GM23338 (cell line): ENCODE data around the gene AP1S3. TPM values are rescaled to one million over a fixed set of nuclear protein-coding genes. Genes with fewer than 3 reads are reported as not detected.

Experiments used
- ATAC-seq: fragments of 200-7000 bp; cut with Tn5 transposase; 3 replicates; pipeline ENCODE4 v1.9.1; 2020
- DNase-seq: peaks from one replicate; pipeline ENCODE4 v3.0.0-alpha.2; 2015; ENCODE audit warnings: low spot score
- H2AFZ ChIP-seq: fragments of 200-600 bp; sonication (generic); 2 replicates; pipeline ENCODE4 v1.8.0; 2016; ENCODE audit warnings: antibody characterized with exemption, mild to moderate bottlenecking, moderate library complexity
- H3F3A ChIP-seq: fragments of 200-600 bp; sonication (generic); replicated peaks from 2 replicates; pipeline ENCODE4 v1.8.0; 2017; ENCODE audit warnings: antibody characterized with exemption, mixed run types, low read depth
- H3K27ac ChIP-seq: fragments of 200-600 bp; sonication (generic); 2 replicates; pipeline ENCODE4 v1.6.1; 2016; ENCODE audit warnings: low read depth
- H3K27me3 ChIP-seq: fragments of 200-600 bp; sonication (generic); 2 replicates; pipeline ENCODE4 v1.8.0; 2016; ENCODE audit warnings: mild to moderate bottlenecking, mixed run types, moderate library complexity; ENCODE audit not compliant: insufficient read depth
- H3K36me3 ChIP-seq: fragments of 200-600 bp; sonication (generic); 2 replicates; pipeline ENCODE4 v1.8.0; 2016; ENCODE audit warnings: mild to moderate bottlenecking; ENCODE audit not compliant: insufficient read depth
- H3K4me1 ChIP-seq: fragments of 200-600 bp; sonication (generic); 2 replicates; pipeline ENCODE4 v1.8.0; 2016; ENCODE audit warnings: mild to moderate bottlenecking, moderate library complexity; ENCODE audit not compliant: insufficient read depth
- H3K4me2 ChIP-seq: fragments of 200-600 bp; sonication (generic); 2 replicates; pipeline ENCODE4 v1.7.1; 2017; ENCODE audit warnings: mixed run types
- H3K4me3 ChIP-seq: fragments of 200-600 bp; sonication (generic); 2 replicates; pipeline ENCODE4 v1.6.1; 2016; ENCODE audit warnings: mixed run types
- H3K79me2 ChIP-seq: fragments of 200-600 bp; sonication (generic); replicated peaks from 2 replicates; pipeline ENCODE4 v1.8.0; 2017; ENCODE audit warnings: mild to moderate bottlenecking; ENCODE audit not compliant: insufficient read depth
- H3K9me2 ChIP-seq: fragments of 200-600 bp; sonication (generic); 2 replicates; pipeline ENCODE4 v1.8.0; 2017; ENCODE audit not compliant: insufficient read depth
- H4K20me1 ChIP-seq: fragments of 200-600 bp; sonication (generic); replicated peaks from 2 replicates; pipeline ENCODE4 v1.8.0; 2017; ENCODE audit warnings: mild to moderate bottlenecking; ENCODE audit not compliant: insufficient read depth
- H3K27ac Mint-ChIP-seq: 2 replicates; pipeline ENCODE4 v1.8.0; 2020; ENCODE audit warnings: inconsistent platforms, mild to moderate bottlenecking, moderate library complexity, mixed read lengths
- H3K27me3 Mint-ChIP-seq: 3 replicates; pipeline ENCODE4 v1.8.0; 2022; ENCODE audit warnings: low read depth, mild to moderate bottlenecking, moderate library complexity, mixed read lengths, inconsistent platforms; ENCODE audit not compliant: insufficient read depth, poor library complexity
- H3K36me3 Mint-ChIP-seq: 3 replicates; pipeline ENCODE4 v1.8.0; 2021; ENCODE audit warnings: low read depth, mild to moderate bottlenecking, inconsistent platforms, moderate library complexity, mixed read lengths
- H3K4me1 Mint-ChIP-seq: 3 replicates; pipeline ENCODE4 v1.8.0; 2020; ENCODE audit warnings: mild to moderate bottlenecking, inconsistent platforms, mixed read lengths
- H3K4me3 Mint-ChIP-seq: 3 replicates; pipeline ENCODE4 v1.8.0; 2021; ENCODE audit warnings: moderate library complexity, mild to moderate bottlenecking, inconsistent platforms, mixed read lengths
- H3K9me3 Mint-ChIP-seq: 3 replicates; pipeline ENCODE4 v1.8.0; 2020; ENCODE audit warnings: moderate library complexity, mild to moderate bottlenecking, inconsistent platforms, mixed read lengths
- CREB1 ChIP-seq: fragments of 250-450 bp; sonication (Bioruptor Pico); IDR thresholded peaks from 2 replicates; pipeline ENCODE4 v1.5.0; 2020; ENCODE audit warnings: low read depth, mild to moderate bottlenecking, moderate library complexity
- CTCF ChIP-seq, 2 experiments: fragments of 200-600 bp in 1 of 2; sonication (generic) in 1 of 2; conservative IDR thresholded peaks; 2 replicates each; pipeline versions ENCODE4 v1.5.1 to v1.6.1; 2016 to 2017; ENCODE audit warnings: antibody characterized with exemption in 2 of 2, low read depth in 2 of 2, mild to moderate bottlenecking in 2 of 2, moderate library complexity in 1 of 2
- ETS1 ChIP-seq: IDR thresholded peaks from 2 replicates; pipeline ENCODE4 v1.6.1; 2016; ENCODE audit warnings: antibody characterized with exemption
- EZH2 ChIP-seq: fragments of 200-600 bp; sonication (generic); IDR thresholded peaks from one replicate; pipeline ENCODE4 v1.8.0; 2017; ENCODE audit warnings: antibody characterized with exemption, mild to moderate bottlenecking, low read depth; ENCODE audit not compliant: unreplicated experiment
- EZH2phosphoT487 ChIP-seq: fragments of 200-600 bp; sonication (generic); IDR thresholded peaks from one replicate; pipeline ENCODE4 v1.8.1; 2018; ENCODE audit warnings: antibody characterized with exemption; ENCODE audit not compliant: unreplicated experiment
- JUNB ChIP-seq: IDR thresholded peaks from one replicate; pipeline ENCODE4 v1.6.1; 2016; ENCODE audit warnings: antibody characterized with exemption; ENCODE audit not compliant: unreplicated experiment
- NANOG ChIP-seq: IDR thresholded peaks from 2 replicates; pipeline ENCODE4 v1.6.1; 2016; ENCODE audit warnings: antibody characterized with exemption, borderline replicate concordance
- POLR2AphosphoS5 ChIP-seq: IDR thresholded peaks from 2 replicates; pipeline ENCODE4 v1.6.1; 2016; ENCODE audit warnings: antibody characterized with exemption, low read depth
- REST ChIP-seq: IDR thresholded peaks from one replicate; pipeline ENCODE4 v1.6.1; 2018; ENCODE audit warnings: antibody characterized with exemption; ENCODE audit not compliant: unreplicated experiment
- ZNF331 ChIP-seq: fragments of 250-450 bp; sonication (Bioruptor Pico); IDR thresholded peaks from 2 replicates; pipeline ENCODE4 v1.5.0; 2020; ENCODE audit warnings: low read depth, mild to moderate bottlenecking, moderate library complexity
- polyA plus RNA-seq: library from polyadenylated mRNA; unstranded; fragments of >200 nt; fragmentation: Nextera tagmentation; extraction: Ambion mirVana; gene quantifications from 2 replicates; pipeline ENCODE4 v1.2.1, GENCODE V29; 2016
- total RNA-seq: library from RNA; depleted of rRNA; stranded (reverse); fragments of >200 nt; shearing (Covaris generic); gene quantifications from 2 replicates; pipeline ENCODE4 v1.2.3, GENCODE V29; 2014
- TF ChIP-seq, protein P1 (sequence below): fragments of 250-450 bp; sonication (Bioruptor Pico); IDR thresholded peaks from 2 replicates; pipeline ENCODE4 v1.5.0; 2020; ENCODE audit warnings: mild to moderate bottlenecking, moderate library complexity

The AP1S3 gene
- total and polyA plus RNA-seq, 2 experiments from 2014 or later: 8.8 to 25.5 TPM

- no peak for TF ChIP-seq POLR2AphosphoS5
- no peak for TF ChIP-seq EZH2
These were observed 23.7 kb upstream of the AP1S3 start (continued) for GRCh38 chr2:223860809-223861738.

- ATAC-seq (no peak), DNase-seq (no peak)
- Histone ChIP-seq H3K27me3 (no peaks in the 10 kb centered on the region), H4K20me1 (no peaks in the 10 kb centered on the region), H3K79me2 (no peaks in the 10 kb centered on the region), H3K27ac (no peak overlapping the region), H3K4me3 (no peak overlapping the region), H3K36me3 (no peaks in the 10 kb centered on the region), H2AFZ (no peak overlapping the region), H3K4me2 (no peak overlapping the region), H3K9me2 (no peaks in the 10 kb centered on the region), H3K4me1 (no peaks in the 10 kb centered on the region), H3F3A (no peaks in the 10 kb centered on the region)
- Mint-ChIP-seq H3K27me3 (peaks cover 5% of the 10 kb centered on the region), H3K27ac (no peak overlapping the region), H3K36me3 (no peaks in the 10 kb centered on the region), H3K4me1 (no peaks in the 10 kb centered on the region), H3K9me3 (no peaks in the 10 kb centered on the region), H3K4me3 (no peak overlapping the region)
- TF ChIP-seq ZNF331 (CRISPR knock-in tag) (no peak), EZH2 (no peak), NANOG (no peak), POLR2AphosphoS5 (no peak), ETS1 (no peak), JUNB (no peak), CTCF (conservative IDR thresholded peaks at IDR 0.05; ENCODE audit: low read depth in 2 of 2) (no peak), CREB1 (CRISPR knock-in tag) (no peak), REST (no peak), EZH2phosphoT487 (no peak)
- TF ChIP-seq, protein P1, sequence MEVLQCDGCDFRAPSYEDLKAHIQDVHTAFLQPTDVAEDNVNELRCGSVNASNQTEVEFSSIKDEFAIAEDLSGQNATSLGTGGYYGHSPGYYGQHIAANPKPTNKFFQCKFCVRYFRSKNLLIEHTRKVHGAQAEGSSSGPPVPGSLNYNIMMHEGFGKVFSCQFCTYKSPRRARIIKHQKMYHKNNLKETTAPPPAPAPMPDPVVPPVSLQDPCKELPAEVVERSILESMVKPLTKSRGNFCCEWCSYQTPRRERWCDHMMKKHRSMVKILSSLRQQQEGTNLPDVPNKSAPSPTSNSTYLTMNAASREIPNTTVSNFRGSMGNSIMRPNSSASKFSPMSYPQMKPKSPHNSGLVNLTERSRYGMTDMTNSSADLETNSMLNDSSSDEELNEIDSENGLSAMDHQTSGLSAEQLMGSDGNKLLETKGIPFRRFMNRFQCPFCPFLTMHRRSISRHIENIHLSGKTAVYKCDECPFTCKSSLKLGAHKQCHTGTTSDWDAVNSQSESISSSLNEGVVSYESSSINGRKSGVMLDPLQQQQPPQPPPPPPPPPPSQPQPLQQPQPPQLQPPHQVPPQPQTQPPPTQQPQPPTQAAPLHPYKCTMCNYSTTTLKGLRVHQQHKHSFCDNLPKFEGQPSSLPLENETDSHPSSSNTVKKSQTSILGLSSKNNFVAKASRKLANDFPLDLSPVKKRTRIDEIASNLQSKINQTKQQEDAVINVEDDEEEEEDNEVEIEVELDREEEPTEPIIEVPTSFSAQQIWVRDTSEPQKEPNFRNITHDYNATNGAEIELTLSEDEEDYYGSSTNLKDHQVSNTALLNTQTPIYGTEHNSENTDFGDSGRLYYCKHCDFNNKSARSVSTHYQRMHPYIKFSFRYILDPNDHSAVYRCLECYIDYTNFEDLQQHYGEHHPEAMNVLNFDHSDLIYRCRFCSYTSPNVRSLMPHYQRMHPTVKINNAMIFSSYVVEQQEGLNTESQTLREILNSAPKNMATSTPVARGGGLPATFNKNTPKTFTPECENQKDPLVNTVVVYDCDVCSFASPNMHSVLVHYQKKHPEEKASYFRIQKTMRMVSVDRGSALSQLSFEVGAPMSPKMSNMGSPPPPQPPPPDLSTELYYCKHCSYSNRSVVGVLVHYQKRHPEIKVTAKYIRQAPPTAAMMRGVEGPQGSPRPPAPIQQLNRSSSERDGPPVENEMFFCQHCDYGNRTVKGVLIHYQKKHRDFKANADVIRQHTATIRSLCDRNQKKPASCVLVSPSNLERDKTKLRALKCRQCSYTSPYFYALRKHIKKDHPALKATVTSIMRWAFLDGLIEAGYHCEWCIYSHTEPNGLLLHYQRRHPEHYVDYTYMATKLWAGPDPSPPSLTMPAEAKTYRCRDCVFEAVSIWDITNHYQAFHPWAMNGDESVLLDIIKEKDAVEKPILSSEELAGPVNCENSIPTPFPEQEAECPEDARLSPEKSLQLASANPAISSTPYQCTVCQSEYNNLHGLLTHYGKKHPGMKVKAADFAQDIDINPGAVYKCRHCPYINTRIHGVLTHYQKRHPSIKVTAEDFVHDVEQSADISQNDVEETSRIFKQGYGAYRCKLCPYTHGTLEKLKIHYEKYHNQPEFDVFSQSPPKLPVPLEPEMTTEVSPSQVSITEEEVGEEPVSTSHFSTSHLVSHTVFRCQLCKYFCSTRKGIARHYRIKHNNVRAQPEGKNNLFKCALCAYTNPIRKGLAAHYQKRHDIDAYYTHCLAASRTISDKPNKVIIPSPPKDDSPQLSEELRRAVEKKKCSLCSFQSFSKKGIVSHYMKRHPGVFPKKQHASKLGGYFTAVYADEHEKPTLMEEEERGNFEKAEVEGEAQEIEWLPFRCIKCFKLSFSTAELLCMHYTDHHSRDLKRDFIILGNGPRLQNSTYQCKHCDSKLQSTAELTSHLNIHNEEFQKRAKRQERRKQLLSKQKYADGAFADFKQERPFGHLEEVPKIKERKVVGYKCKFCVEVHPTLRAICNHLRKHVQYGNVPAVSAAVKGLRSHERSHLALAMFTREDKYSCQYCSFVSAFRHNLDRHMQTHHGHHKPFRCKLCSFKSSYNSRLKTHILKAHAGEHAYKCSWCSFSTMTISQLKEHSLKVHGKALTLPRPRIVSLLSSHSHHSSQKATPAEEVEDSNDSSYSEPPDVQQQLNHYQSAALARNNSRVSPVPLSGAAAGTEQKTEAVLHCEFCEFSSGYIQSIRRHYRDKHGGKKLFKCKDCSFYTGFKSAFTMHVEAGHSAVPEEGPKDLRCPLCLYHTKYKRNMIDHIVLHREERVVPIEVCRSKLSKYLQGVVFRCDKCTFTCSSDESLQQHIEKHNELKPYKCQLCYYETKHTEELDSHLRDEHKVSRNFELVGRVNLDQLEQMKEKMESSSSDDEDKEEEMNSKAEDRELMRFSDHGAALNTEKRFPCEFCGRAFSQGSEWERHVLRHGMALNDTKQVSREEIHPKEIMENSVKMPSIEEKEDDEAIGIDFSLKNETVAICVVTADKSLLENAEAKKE: no peak
These were observed 21.7 kb upstream of the AP1S3 start for GRCh38 chr2:223859070-223859469.
